Stimulated activated CD4-positive, alpha-beta T cell treated with anti-CD3 and anti-CD28 coated beads, Interleukin-4, amount 100 ng/mL, for 48 hours (primary cell): ENCODE results near the gene ENDOG.
"Not testable (repeated sequence)": the region's sequence is repeated elsewhere in the genome, so short reads cannot be mapped to it uniquely, and the experiment has no call there.

Experiments used
- DNase-seq, 2 donors: peaks; one replicate each; pipeline ENCODE4 v3.0.0-alpha.2; 2020; ENCODE audit warnings: low read depth in 2 of 2

The ENDOG gene

GRCh38 chr9:128862401-128862851 lies 44.1 kb downstream of the ENDOG start:
- DNase-seq = no peak

DNA sequence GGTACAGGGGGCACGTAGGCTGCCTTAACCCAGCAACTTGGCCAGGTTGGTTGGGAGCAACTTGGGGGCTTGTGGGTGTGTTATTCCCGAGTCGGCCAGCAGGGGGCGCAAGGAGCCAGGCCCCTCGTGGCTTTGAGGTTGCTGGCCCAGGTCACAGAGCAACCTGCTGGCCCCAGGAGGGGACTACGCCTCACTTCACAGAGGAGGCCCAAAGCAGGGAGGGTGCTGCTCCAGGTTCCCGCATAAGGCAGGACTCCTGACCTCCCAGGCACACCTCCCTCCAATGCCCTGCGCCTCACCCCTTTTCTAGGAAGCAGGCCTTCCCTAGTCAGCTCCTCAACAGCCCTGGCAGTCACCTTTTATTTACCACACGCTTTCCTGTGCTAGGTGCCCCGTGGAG lies 45.3 kb downstream of the ENDOG start:
- peak; percentile 79 to 91 for DNase-seq

GRCh38 chr9:128870128-128870940 lies 52.0 kb downstream of the ENDOG start:
- DNase-seq = no peak

DNA sequence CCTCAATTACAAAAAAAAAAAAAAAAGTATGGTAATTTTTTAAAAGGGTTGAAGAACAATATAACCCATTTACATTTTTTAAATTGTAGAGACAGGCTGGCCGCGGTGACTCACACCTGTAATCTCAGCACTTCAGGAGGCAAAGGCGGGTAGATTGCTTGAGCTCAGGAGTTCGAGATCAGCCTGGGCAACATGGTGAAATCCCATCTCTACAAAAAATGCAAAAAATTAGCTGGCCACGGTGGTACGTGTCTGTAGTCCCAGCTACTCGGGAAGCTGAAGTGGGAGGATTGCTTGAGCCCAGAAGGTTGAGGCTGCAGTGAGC lies 52.6 kb downstream of the ENDOG start:
- DNase-seq = not testable (repeated sequence)
